HepG2 (cell line): ENCODE data around the gene NGFR. TPM values are rescaled to one million over a fixed set of nuclear protein-coding genes. Genes with fewer than 3 reads are reported as not detected.
A peak's percentile ranks its signal among the peaks of the same experiment; 100 is the strongest.

ENCODE experiments used
- ATF6 ChIP-seq: sonication (generic); formaldehyde crosslinking; conservative IDR thresholded peaks from 2 replicates; pipeline ENCODE4 v1.4.0; 2020; ENCODE audit warnings: missing genetic modification reagents
- BRD4 ChIP-seq: sonication (generic); formaldehyde crosslinking; IDR thresholded peaks from 2 replicates; pipeline ENCODE4 v1.4.0; 2020; ENCODE audit warnings: missing genetic modification reagents
- CHD2 ChIP-seq: IDR thresholded peaks from 2 replicates; pipeline ENCODE4 v1.6.1; 2011; ENCODE audit warnings: low read depth, low read length, improper control_type of control experiment
- DNMT3B ChIP-seq: conservative IDR thresholded peaks from 2 replicates; pipeline ENCODE4 v1.6.1; 2016; ENCODE audit warnings: missing biosample characterization, control low read depth
- FLYWCH1 ChIP-seq: sonication (generic); formaldehyde crosslinking; IDR thresholded peaks from 2 replicates; pipeline ENCODE4 v1.8.1; 2023; ENCODE audit warnings: mild to moderate bottlenecking, missing genetic modification reagents
- GABPB1 ChIP-seq: IDR thresholded peaks from 2 replicates; pipeline ENCODE4 v1.6.1; 2016; ENCODE audit warnings: mild to moderate bottlenecking, missing genetic modification reagents, moderate library complexity, missing compliant biosample characterization
- HINFP ChIP-seq: sonication (generic); formaldehyde crosslinking; IDR thresholded peaks from 2 replicates; pipeline ENCODE4 v1.4.0; 2020; ENCODE audit warnings: low read depth, mild to moderate bottlenecking, missing genetic modification reagents
- HNF4A ChIP-seq: sonication (generic); formaldehyde crosslinking; IDR thresholded peaks from 2 replicates; pipeline ENCODE4 v1.4.0; 2020; ENCODE audit warnings: missing genetic modification reagents
- HOXD1 ChIP-seq: sonication (generic); formaldehyde crosslinking; IDR thresholded peaks from 2 replicates; pipeline ENCODE4 v1.5.0; 2020; ENCODE audit warnings: missing genetic modification reagents
- KMT2A ChIP-seq: sonication (generic); formaldehyde crosslinking; IDR thresholded peaks from 2 replicates; pipeline ENCODE4 v1.4.0; 2020; ENCODE audit warnings: missing genetic modification reagents
- POLR2G ChIP-seq: fragments of 200-400 bp; formaldehyde crosslinking; IDR thresholded peaks from 2 replicates; pipeline ENCODE4 v1.6.1; 2018; ENCODE audit warnings: mild to moderate bottlenecking, low read depth, low read length, moderate library complexity
- REXO4 ChIP-seq: sonication (generic); formaldehyde crosslinking; IDR thresholded peaks from 2 replicates; pipeline ENCODE4 v1.8.0; 2022; ENCODE audit warnings: missing genetic modification reagents, mild to moderate bottlenecking, borderline replicate concordance
- SP2 ChIP-seq: sonication (generic); formaldehyde crosslinking; IDR thresholded peaks from 2 replicates; pipeline ENCODE4 v1.5.1; 2020; ENCODE audit warnings: mild to moderate bottlenecking, missing genetic modification reagents
- TEAD3 ChIP-seq: optimal IDR thresholded peaks from 2 replicates; pipeline ENCODE3; 2016; ENCODE audit warnings: borderline replicate concordance
- TSC22D2 ChIP-seq: sonication (generic); formaldehyde crosslinking; IDR thresholded peaks from 2 replicates; pipeline ENCODE4 v1.5.1; 2020; ENCODE audit warnings: missing genetic modification reagents, mild to moderate bottlenecking, borderline replicate concordance
- ZBTB10 ChIP-seq: sonication (generic); formaldehyde crosslinking; IDR thresholded peaks from 2 replicates; pipeline ENCODE4 v1.4.0; 2020; ENCODE audit warnings: missing genetic modification reagents, borderline replicate concordance
- ZNF260 ChIP-seq: sonication (generic); formaldehyde crosslinking; IDR thresholded peaks from 2 replicates; pipeline ENCODE4 v1.4.0; 2020; ENCODE audit warnings: missing genetic modification reagents, low read depth, mild to moderate bottlenecking, borderline replicate concordance
- ZNF331 ChIP-seq: sonication (generic); formaldehyde crosslinking; IDR thresholded peaks from 2 replicates; pipeline ENCODE4 v1.4.0; 2020; ENCODE audit warnings: missing genetic modification reagents
- ZNF441 ChIP-seq: sonication (generic); formaldehyde crosslinking; IDR thresholded peaks from 2 replicates; pipeline ENCODE4 v1.7.0; 2021; ENCODE audit warnings: missing genetic modification reagents, borderline replicate concordance
- polyA plus RNA-seq, 8 experiments: library from polyadenylated mRNA; depleted of rRNA in 3 of 8; stranded (reverse) in 7 of 8; unstranded in 1 of 8; fragments of >200 nt; fragmentation: Illumina TruSeq in 4 of 8; extraction: Trizol in 4 of 8; gene quantifications; 2 replicates each; pipeline versions ENCODE4 v1.2.1 to v1.2.3, GENCODE V29; 2011 to 2016; ENCODE audit warnings: low read depth in 4 of 8, missing spikeins in 1 of 8, mixed read lengths in 1 of 8; ENCODE audit not compliant: insufficient read depth in 1 of 8
- total RNA-seq, 5 experiments: library from RNA; depleted of rRNA; stranded (reverse); fragments of >200 nt; fragmentation: Illumina TruSeq; extraction: Trizol; gene quantifications; 2 replicates each; pipeline ENCODE4 v1.2.3, GENCODE V29; 2016; ENCODE audit warnings: low read depth in 1 of 5
- TF ChIP-seq, protein P1 (sequence below): sonication (generic); formaldehyde crosslinking; IDR thresholded peaks from 2 replicates; pipeline ENCODE4 v1.4.0; 2020; ENCODE audit warnings: missing genetic modification reagents
- TF ChIP-seq, protein P2 (sequence below): sonication (generic); formaldehyde crosslinking; IDR thresholded peaks from 2 replicates; pipeline ENCODE4 v1.4.0; 2020; ENCODE audit warnings: mild to moderate bottlenecking, missing genetic modification reagents

The NGFR gene
- total and polyA plus RNA-seq, 2 of the 13 experiments (the other 11 are each of a cell fraction or from before 2014, with no cell fraction given): 1.1 to 1.8 TPM

- TF ChIP-seq SP2 (CRISPR knock-in tag) (no peak), CHD2 (no peak), ZNF331 (CRISPR knock-in tag) (peak; percentile 77), DNMT3B (no peak; the same call in 1 of the 2 replicates), REXO4 (CRISPR knock-in tag) (no peak), KMT2A (CRISPR knock-in tag) (no peak), GABPB1 (CRISPR knock-in tag) (peak; percentile 73), BRD4 (CRISPR knock-in tag) (peak; percentile 74), ZNF441 (CRISPR knock-in tag) (no peak), TSC22D2 (CRISPR knock-in tag) (peak; percentile 30; the same call in 1 of the 2 replicates), FLYWCH1 (CRISPR knock-in tag) (no peak), HNF4A (CRISPR knock-in tag) (no peak), HINFP (CRISPR knock-in tag) (0 out of 2 replicates have a peak, but pooled peaks have one; percentile 8), ZBTB10 (no peak), TEAD3 (peak; percentile 62), ZNF260 (no peak), ATF6 (CRISPR knock-in tag) (no peak), HOXD1 (CRISPR knock-in tag) (no peak), POLR2G (peak; percentile 63)
- TF ChIP-seq, protein P1, sequence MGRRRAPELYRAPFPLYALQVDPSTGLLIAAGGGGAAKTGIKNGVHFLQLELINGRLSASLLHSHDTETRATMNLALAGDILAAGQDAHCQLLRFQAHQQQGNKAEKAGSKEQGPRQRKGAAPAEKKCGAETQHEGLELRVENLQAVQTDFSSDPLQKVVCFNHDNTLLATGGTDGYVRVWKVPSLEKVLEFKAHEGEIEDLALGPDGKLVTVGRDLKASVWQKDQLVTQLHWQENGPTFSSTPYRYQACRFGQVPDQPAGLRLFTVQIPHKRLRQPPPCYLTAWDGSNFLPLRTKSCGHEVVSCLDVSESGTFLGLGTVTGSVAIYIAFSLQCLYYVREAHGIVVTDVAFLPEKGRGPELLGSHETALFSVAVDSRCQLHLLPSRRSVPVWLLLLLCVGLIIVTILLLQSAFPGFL (CRISPR knock-in tag): no peak
- TF ChIP-seq, protein P2, sequence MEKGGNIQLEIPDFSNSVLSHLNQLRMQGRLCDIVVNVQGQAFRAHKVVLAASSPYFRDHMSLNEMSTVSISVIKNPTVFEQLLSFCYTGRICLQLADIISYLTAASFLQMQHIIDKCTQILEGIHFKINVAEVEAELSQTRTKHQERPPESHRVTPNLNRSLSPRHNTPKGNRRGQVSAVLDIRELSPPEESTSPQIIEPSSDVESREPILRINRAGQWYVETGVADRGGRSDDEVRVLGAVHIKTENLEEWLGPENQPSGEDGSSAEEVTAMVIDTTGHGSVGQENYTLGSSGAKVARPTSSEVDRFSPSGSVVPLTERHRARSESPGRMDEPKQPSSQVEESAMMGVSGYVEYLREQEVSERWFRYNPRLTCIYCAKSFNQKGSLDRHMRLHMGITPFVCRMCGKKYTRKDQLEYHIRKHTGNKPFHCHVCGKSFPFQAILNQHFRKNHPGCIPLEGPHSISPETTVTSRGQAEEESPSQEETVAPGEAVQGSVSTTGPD (CRISPR knock-in tag): no peak
Observed at GRCh38 chr17:49515196-49515770, 20.2 kb downstream of the NGFR start (continued).
